GM12878 (cell line): ENCODE data around the gene OXER1. TPM values are rescaled to one million over a fixed set of nuclear protein-coding genes. Genes with fewer than 3 reads are reported as not detected.
"Not testable (repeated sequence)": the region's sequence is repeated elsewhere in the genome, so short reads cannot be mapped to it uniquely, and the experiment has no call there.

Experiments used
- ATAC-seq: fragments of 200-7000 bp; cut with Tn5 transposase; 3 replicates; pipeline ENCODE4 v1.9.1; 2020; ENCODE audit warnings: mild to moderate bottlenecking, moderate library complexity
- BruUV-seq: library from RNA; stranded (reverse); fragments of 400-500 nt; replicated peaks from 2 replicates; lab custom pipeline; 2021; lab: Mats Ljungman, UMichigan
- CTCF ChIA-PET: fragments of 300-600 bp; sonication (Branson Sonifier 250); formaldehyde crosslinking; extraction: SDS; loops from one replicate; lab custom pipeline; 2021; ENCODE audit warnings: inconsistent platforms; lab: Yijun Ruan, JAX
- POLR2A ChIA-PET: fragments of 350-600 bp; formaldehyde crosslinking; extraction: SDS; loops from one replicate; lab custom pipeline; 2021; ENCODE audit warnings: inconsistent platforms; lab: Charles Lee
- RAD21 ChIA-PET: fragments of 300-600 bp; sonication (Branson Sonifier 250); formaldehyde crosslinking; loops from one replicate; lab custom pipeline; 2023; ENCODE audit warnings: antibody characterized with exemption; ENCODE audit not compliant: unreplicated experiment; lab: Charles Lee
- SMC1A ChIA-PET: fragments of 300-600 bp; sonication (Branson Sonifier 250); formaldehyde crosslinking; loops from one replicate; lab custom pipeline; 2023; ENCODE audit not compliant: unreplicated experiment, uncharacterized antibody; lab: Charles Lee
- DNase-seq: peaks from one replicate; pipeline ENCODE4 v3.0.0-alpha.2; 2011; ENCODE audit warnings: low read depth, low spot score
- FAIRE-seq: peaks from 3 replicates; lab custom pipeline; 2011; peaks lifted over from hg19 to GRCh38; lab: Jason Lieb, UNC
- H2AFZ ChIP-seq: 2 replicates; pipeline ENCODE4 v1.6.0; 2011; ENCODE audit warnings: low read depth, low read length, control low read depth; ENCODE audit not compliant: control insufficient read depth
- H3K27ac ChIP-seq: 2 replicates; pipeline ENCODE4 v1.5.1; 2011; ENCODE audit warnings: control low read depth; ENCODE audit not compliant: control insufficient read depth, insufficient read depth
- H3K27me3 ChIP-seq, 2 experiments: replicated peaks in 1 of 2; 2 replicates each; pipeline versions ENCODE4 v1.6.0 to v1.6.1; 2011; ENCODE audit warnings: low read length in 1 of 2; ENCODE audit not compliant: control insufficient read depth in 2 of 2, insufficient read depth in 2 of 2
- H3K36me3 ChIP-seq, 2 experiments: 2 replicates each; pipeline ENCODE4 v1.5.1; 2011; ENCODE audit warnings: low read length in 1 of 2; ENCODE audit not compliant: control insufficient read depth in 2 of 2, insufficient read depth in 2 of 2
- H3K4me1 ChIP-seq: 2 replicates; pipeline ENCODE4 v1.6.1; 2011; ENCODE audit warnings: mild to moderate bottlenecking, low read length, moderate library complexity, mixed read lengths; ENCODE audit not compliant: control insufficient read depth, insufficient read depth
- H3K4me2 ChIP-seq: 2 replicates; pipeline ENCODE4 v1.6.0; 2011; ENCODE audit warnings: control low read depth; ENCODE audit not compliant: control insufficient read depth, insufficient read depth
- H3K4me3 ChIP-seq: fragments of 200-600 bp; sonication (generic); 2 replicates; pipeline ENCODE4 v1.5.1; 2016
- H3K79me2 ChIP-seq: 2 replicates; pipeline ENCODE4 v1.6.0; 2011; ENCODE audit warnings: low read length; ENCODE audit not compliant: control insufficient read depth, insufficient read depth
- H3K9ac ChIP-seq: 2 replicates; pipeline ENCODE4 v1.8.0; 2011; ENCODE audit warnings: low read length, control low read depth, mixed read lengths; ENCODE audit not compliant: control insufficient read depth, insufficient read depth
- H3K9me3 ChIP-seq: replicated peaks from 3 replicates; pipeline ENCODE4 v1.5.1; 2011; ENCODE audit warnings: mild to moderate bottlenecking, low read length; ENCODE audit not compliant: control insufficient read depth, insufficient read depth
- H4K20me1 ChIP-seq: 2 replicates; pipeline ENCODE4 v1.6.0; 2011; ENCODE audit not compliant: control insufficient read depth, insufficient read depth
- BCL11A ChIP-seq: IDR thresholded peaks from 2 replicates; pipeline ENCODE4 v1.6.1; 2011; ENCODE audit warnings: low read depth, low read length
- BMI1 ChIP-seq: fragments of 450-650 bp; IDR thresholded peaks from 2 replicates; pipeline ENCODE4 v1.6.1; 2016; ENCODE audit warnings: mild to moderate bottlenecking, moderate library complexity, borderline replicate concordance
- CHD2 ChIP-seq: IDR thresholded peaks from 2 replicates; pipeline ENCODE4 v1.6.1; 2011; ENCODE audit warnings: low read depth, low read length, improper control_type of control experiment, borderline replicate concordance
- CREB1 ChIP-seq: IDR thresholded peaks from 2 replicates; pipeline ENCODE4 v1.6.1; 2012; ENCODE audit warnings: low read depth, mild to moderate bottlenecking, inconsistent platforms
- EED ChIP-seq: sonication (generic); IDR thresholded peaks from 2 replicates; pipeline ENCODE4 v1.6.1; 2016; ENCODE audit warnings: antibody characterized with exemption, low read depth
- EGR1 ChIP-seq, 2 experiments: IDR thresholded peaks; 1 replicate in 1 of 2; 2 replicates in 1 of 2; pipeline ENCODE4 v1.6.1; 2011 to 2012; ENCODE audit warnings: low read depth in 2 of 2, low read length in 2 of 2, borderline replicate concordance in 1 of 2, mild to moderate bottlenecking in 1 of 2, moderate library complexity in 1 of 2
- ELK1 ChIP-seq: IDR thresholded peaks from 2 replicates; pipeline ENCODE4 v1.6.1; 2012; ENCODE audit warnings: low read depth, low read length, improper control_type of control experiment
- ESRRA ChIP-seq: IDR thresholded peaks from 2 replicates; pipeline ENCODE4 v1.6.1; 2012; ENCODE audit warnings: mild to moderate bottlenecking, low read length, improper control_type of control experiment
- FOXM1 ChIP-seq: IDR thresholded peaks from 2 replicates; pipeline ENCODE4 v1.6.1; 2012; ENCODE audit warnings: low read depth, mild to moderate bottlenecking, inconsistent platforms, low read length, moderate library complexity
- MYC ChIP-seq: IDR thresholded peaks from 2 replicates; pipeline ENCODE4 v1.6.1; 2011; ENCODE audit warnings: mild to moderate bottlenecking, low read length, moderate library complexity, inconsistent platforms; ENCODE audit not compliant: insufficient read depth, insufficient replicate concordance, insufficient read length, severe bottlenecking
- NFXL1 ChIP-seq: fragments of 450-650 bp; IDR thresholded peaks from 2 replicates; pipeline ENCODE4 v1.6.1; 2017; ENCODE audit warnings: antibody characterized with exemption, mild to moderate bottlenecking, borderline replicate concordance
- POLR2A ChIP-seq: IDR thresholded peaks from 2 replicates; pipeline ENCODE4 v1.6.1; 2011; ENCODE audit warnings: low read depth, mild to moderate bottlenecking, low read length
- SIN3A ChIP-seq: IDR thresholded peaks from 2 replicates; pipeline ENCODE4 v1.6.1; 2012; ENCODE audit warnings: low read depth, low read length, improper control_type of control experiment
- SUPT20H ChIP-seq: IDR thresholded peaks from 2 replicates; pipeline ENCODE4 v1.6.1; 2011; ENCODE audit warnings: low read depth, mild to moderate bottlenecking, low read length, moderate library complexity, borderline replicate concordance; ENCODE audit not compliant: control insufficient read depth
- USF1 ChIP-seq: IDR thresholded peaks from 2 replicates; pipeline ENCODE4 v1.6.1; 2011; ENCODE audit warnings: borderline replicate concordance, low read depth, mild to moderate bottlenecking, moderate library complexity, mixed read lengths, low read length; ENCODE audit not compliant: insufficient read depth; ENCODE audit errors: extremely low read length
- YY1 ChIP-seq: IDR thresholded peaks from 2 replicates; pipeline ENCODE4 v1.6.1; 2011; ENCODE audit warnings: low read depth, mild to moderate bottlenecking, low read length
- ZNF24 ChIP-seq: fragments of 450-650 bp; IDR thresholded peaks from 2 replicates; pipeline ENCODE4 v1.6.1; 2017; ENCODE audit warnings: antibody characterized with exemption, mild to moderate bottlenecking
- WGBS: methylation state at CpG from one replicate; pipeline ENCODE4 v1.1.6; 2016; ENCODE audit warnings: low lambda C conversion rate; ENCODE audit not compliant: insufficient replicate concordance, insufficient coverage; ENCODE audit errors: missing lambda C conversion rate; 5-methylcytosine and 5-hydroxymethylcytosine counted together
- in situ Hi-C: fragments of 300-500 bp; cut with MboI; formaldehyde crosslinking; loops from 9 replicates; pipeline ENCODE4 v1.14.3; 2018; ENCODE audit warnings: mixed read lengths
- intact Hi-C: fragments of 100-400 bp; cut with micrococcal nuclease; formaldehyde crosslinking; loops from one replicate; pipeline ENCODE4 v1.14.2; 2022; ENCODE audit not compliant: unreplicated experiment
- polyA plus RNA-seq, 11 experiments: library from polyadenylated mRNA; depleted of rRNA in 4 of 11; unstranded in 6 of 11; stranded (reverse) in 5 of 11; fragments of >200 nt; fragmentation: Nextera tagmentation in 4 of 11; fragmentation: Illumina TruSeq in 1 of 11; extraction: Ambion mirVana in 4 of 11; extraction: Trizol in 1 of 11; gene quantifications; 1 replicate in 1 of 11; 2 replicates in 10 of 11; pipeline versions ENCODE4 v1.2.1 to v1.2.3, GENCODE V29; 2011 to 2016; ENCODE audit warnings: inconsistent platforms in 2 of 11, missing spikeins in 2 of 11, low read depth in 1 of 11
- total RNA-seq, 4 experiments: library from RNA; depleted of rRNA in 3 of 4; stranded (reverse); fragments of >200 nt in 3 of 4; fragmentation: Illumina TruSeq in 1 of 4; extraction: Trizol in 1 of 4; gene quantifications; 2 replicates each; pipeline versions ENCODE4 v1.2.1 to v1.2.3, GENCODE V29; 2013 to 2021
- TF ChIP-seq, protein P1 (sequence below): fragments of 450-650 bp; IDR thresholded peaks from 2 replicates; pipeline ENCODE4 v1.6.1; 2016; ENCODE audit warnings: mild to moderate bottlenecking

The OXER1 gene
- total and polyA plus RNA-seq, 10 of the 15 experiments (the other 5 are each of a cell fraction or from before 2014, with no cell fraction given) = 0.11 to 8.6 (median 3.3) TPM

DNA sequence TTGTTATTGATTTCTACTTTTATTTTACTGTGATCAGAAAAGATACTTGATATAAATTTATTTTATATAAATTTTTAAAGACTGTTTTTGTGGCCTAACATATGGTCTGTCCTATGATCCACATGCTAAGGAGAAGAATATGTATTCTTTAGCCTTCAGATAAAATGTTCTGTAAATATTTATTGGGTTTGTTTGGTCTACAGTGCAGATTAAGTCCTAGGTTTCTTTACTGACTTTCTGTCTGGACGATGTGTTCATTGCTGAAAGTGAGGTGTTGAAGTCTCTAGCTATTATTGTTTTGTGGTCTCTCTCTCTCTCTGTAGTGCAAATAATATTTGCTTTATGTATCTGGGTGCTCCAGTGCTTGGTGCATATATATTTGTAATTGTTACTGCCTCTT, 30.1 kb downstream of the OXER1 start:
- SMC1A ChIA-PET = no interaction called here
- DNase-seq (no peak), FAIRE-seq (no peak), ATAC-seq (no peak)
- H3K9me3 ChIP-seq = peaks cover 3% of the 10 kb centered on the region; the same call in 2 of the 3 replicates
- no peaks in the 10 kb centered on the region for H4K20me1 ChIP-seq
- in situ Hi-C loops = no loop called here
- BruUV-seq = no TSS peak
- H3K4me2 ChIP-seq = no peak overlapping the region
- no peak overlapping the region for H2AFZ ChIP-seq
- CTCF ChIA-PET = no interaction called here
- H3K27me3 ChIP-seq = no peaks in the 10 kb centered on the region
- 94% methylated on average over 1 of the region's 1 CpG for WGBS
- no peaks in the 10 kb centered on the region for H3K4me1 ChIP-seq
- H3K27ac ChIP-seq = no peak overlapping the region
- POLR2A ChIA-PET = no interaction called here
- H3K4me3 ChIP-seq = no peak overlapping the region
- intact Hi-C loops = no loop called here
- peaks cover 4 to 5% of the 10 kb centered on the region in 2 experiments; a peak in 3 of 4 replicates for H3K36me3 ChIP-seq
- RAD21 ChIA-PET = interaction anchor here (1.0 kb wide), 1 partner anchor 11 kb away, joined by 4 read pairs; no protein-coding TSS in a partner anchor
- no peaks in the 10 kb centered on the region for H3K79me2 ChIP-seq
- H3K9ac ChIP-seq = no peak overlapping the region
- TF ChIP-seq, protein P1, sequence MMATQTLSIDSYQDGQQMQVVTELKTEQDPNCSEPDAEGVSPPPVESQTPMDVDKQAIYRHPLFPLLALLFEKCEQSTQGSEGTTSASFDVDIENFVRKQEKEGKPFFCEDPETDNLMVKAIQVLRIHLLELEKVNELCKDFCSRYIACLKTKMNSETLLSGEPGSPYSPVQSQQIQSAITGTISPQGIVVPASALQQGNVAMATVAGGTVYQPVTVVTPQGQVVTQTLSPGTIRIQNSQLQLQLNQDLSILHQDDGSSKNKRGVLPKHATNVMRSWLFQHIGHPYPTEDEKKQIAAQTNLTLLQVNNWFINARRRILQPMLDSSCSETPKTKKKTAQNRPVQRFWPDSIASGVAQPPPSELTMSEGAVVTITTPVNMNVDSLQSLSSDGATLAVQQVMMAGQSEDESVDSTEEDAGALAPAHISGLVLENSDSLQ = no peak
- TF ChIP-seq SUPT20H (no peak), CREB1 (no peak), SIN3A (no peak), USF1 (no peak), CHD2 (no peak), POLR2A (no peak), ELK1 (no peak), FOXM1 (no peak), YY1 (no peak), NFXL1 (no peak), BCL11A (no peak), EGR1 (IDR thresholded peaks at IDR 0.05; ENCODE audit: borderline replicate concordance in 1 of 2, low read depth in 2 of 2, low read length in 2 of 2) (no peak), EED (no peak), BMI1 (no peak), ZNF24 (no peak), ESRRA (no peak), MYC (no peak)

DNA sequence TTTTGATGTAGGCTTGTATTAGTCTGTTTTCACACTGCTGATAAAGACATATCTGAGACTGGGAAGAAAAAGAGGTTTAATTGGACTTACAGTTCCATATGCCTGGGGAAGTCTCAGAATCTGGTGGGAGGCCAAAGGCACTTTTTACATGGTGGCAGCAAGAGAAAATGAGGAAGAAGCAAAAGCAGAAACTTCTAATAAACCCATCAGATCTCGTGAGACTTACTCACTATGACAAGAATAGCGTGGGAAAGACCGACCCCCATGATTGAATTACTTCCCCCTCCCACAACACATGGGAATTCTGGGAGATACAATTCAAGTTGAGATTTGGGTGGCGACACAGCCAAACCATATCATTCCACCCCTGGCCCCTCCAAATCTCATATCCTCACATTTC, 32.6 kb downstream of the OXER1 start:
- WGBS = 80% methylated on average over 4 of the region's 4 CpGs
- H3K4me2 ChIP-seq, in situ Hi-C loops, H3K79me2 ChIP-seq, H3K36me3 ChIP-seq, CTCF ChIA-PET, H3K9ac ChIP-seq, H4K20me1 ChIP-seq, POLR2A ChIA-PET, H3K9me3 ChIP-seq, FAIRE-seq, ATAC-seq, DNase-seq, intact Hi-C loops, H3K27me3 ChIP-seq, RAD21 ChIA-PET, H3K4me1 ChIP-seq, SMC1A ChIA-PET, H3K27ac ChIP-seq, H3K4me3 ChIP-seq, H2AFZ ChIP-seq: not testable (repeated sequence)
- BruUV-seq = TSS peak; percentile 30
